ENCODE data around the gene OSBPL10. TPM values are rescaled to one million over a fixed set of nuclear protein-coding genes. Genes with fewer than 3 reads are reported as not detected.

Gene OSBPL10
- total and polyA plus RNA-seq, 2 of the 8 experiments (the other 6 are each of a cell fraction or from before 2014, with no cell fraction given) = 26.2 to 86.7 TPM

DNA sequence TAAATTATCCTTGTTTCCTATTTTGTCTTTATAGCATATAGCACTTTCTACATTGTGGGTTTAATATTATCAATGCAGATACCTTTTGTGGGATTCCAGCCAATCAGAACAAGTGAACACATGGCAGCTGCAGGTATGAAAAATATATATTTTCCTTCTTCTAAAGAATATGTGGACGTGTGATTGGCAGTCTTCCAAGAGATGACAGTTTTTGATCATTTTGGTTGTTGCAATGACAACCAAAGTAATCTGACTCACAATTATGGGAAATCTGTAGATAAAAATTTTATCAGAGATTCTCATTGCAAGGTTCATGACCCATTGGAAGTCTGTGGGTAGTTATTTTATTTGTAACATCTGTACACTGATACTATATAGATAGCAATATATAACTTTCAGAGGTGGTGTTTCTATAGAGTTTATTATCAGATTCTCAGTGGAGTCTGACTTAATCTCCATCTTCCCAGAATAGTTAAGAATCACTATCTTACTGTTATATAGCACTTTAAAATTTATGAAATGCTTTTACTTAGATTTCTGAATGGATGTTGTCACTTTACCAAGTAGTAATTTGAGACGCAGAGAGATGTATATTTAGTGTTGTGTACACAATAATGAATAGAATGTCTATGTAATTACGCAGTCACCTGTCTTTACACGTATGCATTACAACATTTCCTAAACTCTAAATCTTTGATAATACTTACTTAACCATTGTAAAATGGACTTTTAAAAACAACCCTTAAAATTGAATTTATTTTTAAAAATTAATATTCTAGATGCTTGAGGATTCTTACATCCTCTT, 365.8 kb downstream of the OSBPL10 start (continued):
- no peak for TF ChIP-seq SRF (IDR thresholded peaks at IDR 0.05; ENCODE audit: low read depth, low read length)
- TF ChIP-seq RFX5 (IDR thresholded peaks at IDR 0.05; ENCODE audit: borderline replicate concordance, low read depth, low read length) = no peak
- no peak for TF ChIP-seq BCL11A (IDR thresholded peaks at IDR 0.05; ENCODE audit: low read depth in 2 of 2, low read length in 2 of 2)
- TF ChIP-seq, protein P1, sequence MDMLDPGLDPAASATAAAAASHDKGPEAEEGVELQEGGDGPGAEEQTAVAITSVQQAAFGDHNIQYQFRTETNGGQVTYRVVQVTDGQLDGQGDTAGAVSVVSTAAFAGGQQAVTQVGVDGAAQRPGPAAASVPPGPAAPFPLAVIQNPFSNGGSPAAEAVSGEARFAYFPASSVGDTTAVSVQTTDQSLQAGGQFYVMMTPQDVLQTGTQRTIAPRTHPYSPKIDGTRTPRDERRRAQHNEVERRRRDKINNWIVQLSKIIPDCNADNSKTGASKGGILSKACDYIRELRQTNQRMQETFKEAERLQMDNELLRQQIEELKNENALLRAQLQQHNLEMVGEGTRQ (IDR thresholded peaks at IDR 0.05; ENCODE audit: low read length) = no peak
